GM23338 (cell line): ENCODE measurements around the gene MAP7D1. TPM values are rescaled to one million over a fixed set of nuclear protein-coding genes. Genes with fewer than 3 reads are reported as not detected.
"Not testable (repeated sequence)": the region's sequence is repeated elsewhere in the genome, so short reads cannot be mapped to it uniquely, and the experiment has no call there.

Experiments used
- ATAC-seq: fragments of 200-7000 bp; cut with Tn5 transposase; 3 replicates; pipeline ENCODE4 v1.9.1; 2020
- DNase-seq: peaks from one replicate; pipeline ENCODE4 v3.0.0-alpha.2; 2015; ENCODE audit warnings: low spot score
- H2AFZ ChIP-seq: fragments of 200-600 bp; sonication (generic); 2 replicates; pipeline ENCODE4 v1.8.0; 2016; ENCODE audit warnings: antibody characterized with exemption, mild to moderate bottlenecking, moderate library complexity
- H3F3A ChIP-seq: fragments of 200-600 bp; sonication (generic); replicated peaks from 2 replicates; pipeline ENCODE4 v1.8.0; 2017; ENCODE audit warnings: antibody characterized with exemption, mixed run types, low read depth
- H3K27ac ChIP-seq: fragments of 200-600 bp; sonication (generic); 2 replicates; pipeline ENCODE4 v1.6.1; 2016; ENCODE audit warnings: low read depth
- H3K27me3 ChIP-seq: fragments of 200-600 bp; sonication (generic); 2 replicates; pipeline ENCODE4 v1.8.0; 2016; ENCODE audit warnings: mild to moderate bottlenecking, mixed run types, moderate library complexity; ENCODE audit not compliant: insufficient read depth
- H3K36me3 ChIP-seq: fragments of 200-600 bp; sonication (generic); 2 replicates; pipeline ENCODE4 v1.8.0; 2016; ENCODE audit warnings: mild to moderate bottlenecking; ENCODE audit not compliant: insufficient read depth
- H3K4me1 ChIP-seq: fragments of 200-600 bp; sonication (generic); 2 replicates; pipeline ENCODE4 v1.8.0; 2016; ENCODE audit warnings: mild to moderate bottlenecking, moderate library complexity; ENCODE audit not compliant: insufficient read depth
- H3K4me2 ChIP-seq: fragments of 200-600 bp; sonication (generic); 2 replicates; pipeline ENCODE4 v1.7.1; 2017; ENCODE audit warnings: mixed run types
- H3K4me3 ChIP-seq: fragments of 200-600 bp; sonication (generic); 2 replicates; pipeline ENCODE4 v1.6.1; 2016; ENCODE audit warnings: mixed run types
- H3K79me2 ChIP-seq: fragments of 200-600 bp; sonication (generic); replicated peaks from 2 replicates; pipeline ENCODE4 v1.8.0; 2017; ENCODE audit warnings: mild to moderate bottlenecking; ENCODE audit not compliant: insufficient read depth
- H3K9me2 ChIP-seq: fragments of 200-600 bp; sonication (generic); 2 replicates; pipeline ENCODE4 v1.8.0; 2017; ENCODE audit not compliant: insufficient read depth
- H4K20me1 ChIP-seq: fragments of 200-600 bp; sonication (generic); replicated peaks from 2 replicates; pipeline ENCODE4 v1.8.0; 2017; ENCODE audit warnings: mild to moderate bottlenecking; ENCODE audit not compliant: insufficient read depth
- H3K27ac Mint-ChIP-seq: 2 replicates; pipeline ENCODE4 v1.8.0; 2020; ENCODE audit warnings: inconsistent platforms, mild to moderate bottlenecking, moderate library complexity, mixed read lengths
- H3K27me3 Mint-ChIP-seq: 3 replicates; pipeline ENCODE4 v1.8.0; 2022; ENCODE audit warnings: low read depth, mild to moderate bottlenecking, moderate library complexity, mixed read lengths, inconsistent platforms; ENCODE audit not compliant: insufficient read depth, poor library complexity
- H3K36me3 Mint-ChIP-seq: 3 replicates; pipeline ENCODE4 v1.8.0; 2021; ENCODE audit warnings: low read depth, mild to moderate bottlenecking, inconsistent platforms, moderate library complexity, mixed read lengths
- H3K4me1 Mint-ChIP-seq: 3 replicates; pipeline ENCODE4 v1.8.0; 2020; ENCODE audit warnings: mild to moderate bottlenecking, inconsistent platforms, mixed read lengths
- H3K4me3 Mint-ChIP-seq: 3 replicates; pipeline ENCODE4 v1.8.0; 2021; ENCODE audit warnings: moderate library complexity, mild to moderate bottlenecking, inconsistent platforms, mixed read lengths
- H3K9me3 Mint-ChIP-seq: 3 replicates; pipeline ENCODE4 v1.8.0; 2020; ENCODE audit warnings: moderate library complexity, mild to moderate bottlenecking, inconsistent platforms, mixed read lengths
- CREB1 ChIP-seq: fragments of 250-450 bp; sonication (Bioruptor Pico); IDR thresholded peaks from 2 replicates; pipeline ENCODE4 v1.5.0; 2020; ENCODE audit warnings: low read depth, mild to moderate bottlenecking, moderate library complexity
- EZH2 ChIP-seq: fragments of 200-600 bp; sonication (generic); IDR thresholded peaks from one replicate; pipeline ENCODE4 v1.8.0; 2017; ENCODE audit warnings: antibody characterized with exemption, mild to moderate bottlenecking, low read depth; ENCODE audit not compliant: unreplicated experiment
- NANOG ChIP-seq: IDR thresholded peaks from 2 replicates; pipeline ENCODE4 v1.6.1; 2016; ENCODE audit warnings: antibody characterized with exemption, borderline replicate concordance
- POLR2AphosphoS5 ChIP-seq: IDR thresholded peaks from 2 replicates; pipeline ENCODE4 v1.6.1; 2016; ENCODE audit warnings: antibody characterized with exemption, low read depth
- ZNF331 ChIP-seq: fragments of 250-450 bp; sonication (Bioruptor Pico); IDR thresholded peaks from 2 replicates; pipeline ENCODE4 v1.5.0; 2020; ENCODE audit warnings: low read depth, mild to moderate bottlenecking, moderate library complexity
- polyA plus RNA-seq: library from polyadenylated mRNA; unstranded; fragments of >200 nt; fragmentation: Nextera tagmentation; extraction: Ambion mirVana; gene quantifications from 2 replicates; pipeline ENCODE4 v1.2.1, GENCODE V29; 2016
- total RNA-seq: library from RNA; depleted of rRNA; stranded (reverse); fragments of >200 nt; shearing (Covaris generic); gene quantifications from 2 replicates; pipeline ENCODE4 v1.2.3, GENCODE V29; 2014
- TF ChIP-seq, protein P1 (sequence below), 2 experiments: fragments of 200-600 bp in 1 of 2; sonication (generic) in 1 of 2; conservative IDR thresholded peaks; 2 replicates each; pipeline versions ENCODE4 v1.5.1 to v1.6.1; 2016 to 2017; ENCODE audit warnings: antibody characterized with exemption in 2 of 2, low read depth in 2 of 2, mild to moderate bottlenecking in 2 of 2, moderate library complexity in 1 of 2
- TF ChIP-seq, protein P2 (sequence below): fragments of 250-450 bp; sonication (Bioruptor Pico); IDR thresholded peaks from 2 replicates; pipeline ENCODE4 v1.5.0; 2020; ENCODE audit warnings: mild to moderate bottlenecking, moderate library complexity

MAP7D1 gene
- total and polyA plus RNA-seq, 2 experiments from 2014 or later = 13.8 to 59.8 TPM

- ATAC-seq (peak; percentile 96), DNase-seq (peak; percentile 94)
- Histone ChIP-seq H3K4me1 (peaks cover 6% of the 10 kb centered on the region), H3K27ac (peak overlapping the region; percentile 81), H3K27me3 (no peaks in the 10 kb centered on the region), H3K4me3 (peak overlapping the region; percentile 36), H3K36me3 (no peaks in the 10 kb centered on the region), H2AFZ (peak overlapping the region; percentile 45), H3K9me2 (no peaks in the 10 kb centered on the region), H3K4me2 (peak overlapping the region; percentile 62), H3F3A (peaks cover 5% of the 10 kb centered on the region; the same call in 1 of the 2 replicates), H3K79me2 (no peaks in the 10 kb centered on the region), H4K20me1 (no peaks in the 10 kb centered on the region)
- peaks cover 10% of the 10 kb centered on the region for H3K4me1 Mint-ChIP-seq
- TF ChIP-seq ZNF331 (CRISPR knock-in tag) (no peak), NANOG (no peak), CREB1 (CRISPR knock-in tag) (no peak), EZH2 (no peak), POLR2AphosphoS5 (no peak)
- TF ChIP-seq, protein P1, sequence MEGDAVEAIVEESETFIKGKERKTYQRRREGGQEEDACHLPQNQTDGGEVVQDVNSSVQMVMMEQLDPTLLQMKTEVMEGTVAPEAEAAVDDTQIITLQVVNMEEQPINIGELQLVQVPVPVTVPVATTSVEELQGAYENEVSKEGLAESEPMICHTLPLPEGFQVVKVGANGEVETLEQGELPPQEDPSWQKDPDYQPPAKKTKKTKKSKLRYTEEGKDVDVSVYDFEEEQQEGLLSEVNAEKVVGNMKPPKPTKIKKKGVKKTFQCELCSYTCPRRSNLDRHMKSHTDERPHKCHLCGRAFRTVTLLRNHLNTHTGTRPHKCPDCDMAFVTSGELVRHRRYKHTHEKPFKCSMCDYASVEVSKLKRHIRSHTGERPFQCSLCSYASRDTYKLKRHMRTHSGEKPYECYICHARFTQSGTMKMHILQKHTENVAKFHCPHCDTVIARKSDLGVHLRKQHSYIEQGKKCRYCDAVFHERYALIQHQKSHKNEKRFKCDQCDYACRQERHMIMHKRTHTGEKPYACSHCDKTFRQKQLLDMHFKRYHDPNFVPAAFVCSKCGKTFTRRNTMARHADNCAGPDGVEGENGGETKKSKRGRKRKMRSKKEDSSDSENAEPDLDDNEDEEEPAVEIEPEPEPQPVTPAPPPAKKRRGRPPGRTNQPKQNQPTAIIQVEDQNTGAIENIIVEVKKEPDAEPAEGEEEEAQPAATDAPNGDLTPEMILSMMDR (conservative IDR thresholded peaks at IDR 0.05; ENCODE audit: low read depth in 2 of 2) = peak; percentile 92 to 99
- TF ChIP-seq, protein P2, sequence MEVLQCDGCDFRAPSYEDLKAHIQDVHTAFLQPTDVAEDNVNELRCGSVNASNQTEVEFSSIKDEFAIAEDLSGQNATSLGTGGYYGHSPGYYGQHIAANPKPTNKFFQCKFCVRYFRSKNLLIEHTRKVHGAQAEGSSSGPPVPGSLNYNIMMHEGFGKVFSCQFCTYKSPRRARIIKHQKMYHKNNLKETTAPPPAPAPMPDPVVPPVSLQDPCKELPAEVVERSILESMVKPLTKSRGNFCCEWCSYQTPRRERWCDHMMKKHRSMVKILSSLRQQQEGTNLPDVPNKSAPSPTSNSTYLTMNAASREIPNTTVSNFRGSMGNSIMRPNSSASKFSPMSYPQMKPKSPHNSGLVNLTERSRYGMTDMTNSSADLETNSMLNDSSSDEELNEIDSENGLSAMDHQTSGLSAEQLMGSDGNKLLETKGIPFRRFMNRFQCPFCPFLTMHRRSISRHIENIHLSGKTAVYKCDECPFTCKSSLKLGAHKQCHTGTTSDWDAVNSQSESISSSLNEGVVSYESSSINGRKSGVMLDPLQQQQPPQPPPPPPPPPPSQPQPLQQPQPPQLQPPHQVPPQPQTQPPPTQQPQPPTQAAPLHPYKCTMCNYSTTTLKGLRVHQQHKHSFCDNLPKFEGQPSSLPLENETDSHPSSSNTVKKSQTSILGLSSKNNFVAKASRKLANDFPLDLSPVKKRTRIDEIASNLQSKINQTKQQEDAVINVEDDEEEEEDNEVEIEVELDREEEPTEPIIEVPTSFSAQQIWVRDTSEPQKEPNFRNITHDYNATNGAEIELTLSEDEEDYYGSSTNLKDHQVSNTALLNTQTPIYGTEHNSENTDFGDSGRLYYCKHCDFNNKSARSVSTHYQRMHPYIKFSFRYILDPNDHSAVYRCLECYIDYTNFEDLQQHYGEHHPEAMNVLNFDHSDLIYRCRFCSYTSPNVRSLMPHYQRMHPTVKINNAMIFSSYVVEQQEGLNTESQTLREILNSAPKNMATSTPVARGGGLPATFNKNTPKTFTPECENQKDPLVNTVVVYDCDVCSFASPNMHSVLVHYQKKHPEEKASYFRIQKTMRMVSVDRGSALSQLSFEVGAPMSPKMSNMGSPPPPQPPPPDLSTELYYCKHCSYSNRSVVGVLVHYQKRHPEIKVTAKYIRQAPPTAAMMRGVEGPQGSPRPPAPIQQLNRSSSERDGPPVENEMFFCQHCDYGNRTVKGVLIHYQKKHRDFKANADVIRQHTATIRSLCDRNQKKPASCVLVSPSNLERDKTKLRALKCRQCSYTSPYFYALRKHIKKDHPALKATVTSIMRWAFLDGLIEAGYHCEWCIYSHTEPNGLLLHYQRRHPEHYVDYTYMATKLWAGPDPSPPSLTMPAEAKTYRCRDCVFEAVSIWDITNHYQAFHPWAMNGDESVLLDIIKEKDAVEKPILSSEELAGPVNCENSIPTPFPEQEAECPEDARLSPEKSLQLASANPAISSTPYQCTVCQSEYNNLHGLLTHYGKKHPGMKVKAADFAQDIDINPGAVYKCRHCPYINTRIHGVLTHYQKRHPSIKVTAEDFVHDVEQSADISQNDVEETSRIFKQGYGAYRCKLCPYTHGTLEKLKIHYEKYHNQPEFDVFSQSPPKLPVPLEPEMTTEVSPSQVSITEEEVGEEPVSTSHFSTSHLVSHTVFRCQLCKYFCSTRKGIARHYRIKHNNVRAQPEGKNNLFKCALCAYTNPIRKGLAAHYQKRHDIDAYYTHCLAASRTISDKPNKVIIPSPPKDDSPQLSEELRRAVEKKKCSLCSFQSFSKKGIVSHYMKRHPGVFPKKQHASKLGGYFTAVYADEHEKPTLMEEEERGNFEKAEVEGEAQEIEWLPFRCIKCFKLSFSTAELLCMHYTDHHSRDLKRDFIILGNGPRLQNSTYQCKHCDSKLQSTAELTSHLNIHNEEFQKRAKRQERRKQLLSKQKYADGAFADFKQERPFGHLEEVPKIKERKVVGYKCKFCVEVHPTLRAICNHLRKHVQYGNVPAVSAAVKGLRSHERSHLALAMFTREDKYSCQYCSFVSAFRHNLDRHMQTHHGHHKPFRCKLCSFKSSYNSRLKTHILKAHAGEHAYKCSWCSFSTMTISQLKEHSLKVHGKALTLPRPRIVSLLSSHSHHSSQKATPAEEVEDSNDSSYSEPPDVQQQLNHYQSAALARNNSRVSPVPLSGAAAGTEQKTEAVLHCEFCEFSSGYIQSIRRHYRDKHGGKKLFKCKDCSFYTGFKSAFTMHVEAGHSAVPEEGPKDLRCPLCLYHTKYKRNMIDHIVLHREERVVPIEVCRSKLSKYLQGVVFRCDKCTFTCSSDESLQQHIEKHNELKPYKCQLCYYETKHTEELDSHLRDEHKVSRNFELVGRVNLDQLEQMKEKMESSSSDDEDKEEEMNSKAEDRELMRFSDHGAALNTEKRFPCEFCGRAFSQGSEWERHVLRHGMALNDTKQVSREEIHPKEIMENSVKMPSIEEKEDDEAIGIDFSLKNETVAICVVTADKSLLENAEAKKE = 0 out of 2 replicates have a peak, but pooled peaks have one; percentile 4
- H3K27me3 Mint-ChIP-seq = peaks cover 8% of the 10 kb centered on the region
- H3K36me3 Mint-ChIP-seq = no peaks in the 10 kb centered on the region
- H3K9me3 Mint-ChIP-seq = no peaks in the 10 kb centered on the region
- peak overlapping the region; percentile 30 for H3K27ac Mint-ChIP-seq
- peak overlapping the region; percentile 48 for H3K4me3 Mint-ChIP-seq
Observed at GRCh38 chr1:36187800-36188593, 32.0 kb downstream of the MAP7D1 start.

DNA sequence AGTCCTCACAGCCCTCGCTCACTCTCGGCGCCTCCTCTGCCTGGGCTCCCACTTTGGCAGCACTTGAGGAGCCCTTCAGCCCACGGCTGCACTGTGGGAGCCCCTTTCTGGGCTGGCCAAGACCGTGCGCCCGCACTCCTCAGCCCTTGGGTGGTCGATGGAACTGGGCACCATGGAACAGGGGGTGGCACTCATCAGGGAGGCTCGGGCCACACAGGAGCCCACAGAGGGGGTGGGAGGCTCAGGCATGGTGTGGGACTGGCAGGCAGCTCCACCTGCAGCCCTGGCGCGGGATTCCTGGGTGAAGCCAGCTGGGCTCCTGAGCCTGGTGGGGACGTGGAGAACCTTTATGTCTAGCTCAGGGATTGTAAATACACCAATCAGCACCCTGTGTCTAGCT is 40.8 kb downstream of the MAP7D1 start:
- H2AFZ ChIP-seq, H3K36me3 ChIP-seq, H3K9me2 ChIP-seq, H3F3A ChIP-seq, H3K4me1 ChIP-seq, H3K27ac ChIP-seq, ATAC-seq, H3K79me2 ChIP-seq, DNase-seq, H3K4me3 ChIP-seq, H3K27me3 ChIP-seq, H3K36me3 Mint-ChIP-seq, H3K4me1 Mint-ChIP-seq, H3K9me3 Mint-ChIP-seq, H3K4me2 ChIP-seq, H3K27me3 Mint-ChIP-seq, H3K4me3 Mint-ChIP-seq, H3K27ac Mint-ChIP-seq, H4K20me1 ChIP-seq: not testable (repeated sequence)
